Neuron (in vitro differentiated cells): ENCODE measurements around the gene ATP5F1E.
A peak's percentile ranks its signal among the peaks of the same experiment; 100 is the strongest.

Source experiments
- H2AFZ ChIP-seq: one replicate; pipeline ENCODE4 v1.6.1; 2013; ENCODE audit warnings: low read depth, mild to moderate bottlenecking, inconsistent platforms, low read length, moderate library complexity
- H3K27me3 ChIP-seq: one replicate; pipeline ENCODE4 v1.6.1; 2013; ENCODE audit warnings: low read length; ENCODE audit not compliant: insufficient read depth
- H3K36me3 ChIP-seq: one replicate; pipeline ENCODE4 v1.6.1; 2013; ENCODE audit warnings: low read length; ENCODE audit not compliant: insufficient read depth
- H3K4me1 ChIP-seq: one replicate; pipeline ENCODE4 v1.6.1; 2013; ENCODE audit warnings: low read length; ENCODE audit not compliant: insufficient read depth
- H3K4me3 ChIP-seq: 2 replicates; pipeline ENCODE4 v1.5.1; 2013; ENCODE audit warnings: mild to moderate bottlenecking, low read length, moderate library complexity
- H3K9me3 ChIP-seq: one replicate; pipeline ENCODE4 v1.6.1; 2013; ENCODE audit warnings: low read length

ATP5F1E gene

GRCh38 chr20:59039233-59039632 is 7.1 kb upstream of the ATP5F1E start:
- Histone ChIP-seq H3K4me3 (no peak overlapping the region), H3K4me1 (peaks cover 17% of the 10 kb centered on the region), H3K9me3 (peaks cover 3% of the 10 kb centered on the region), H2AFZ (no peak overlapping the region), H3K27me3 (no peaks in the 10 kb centered on the region), H3K36me3 (peaks cover 11% of the 10 kb centered on the region)

- Histone ChIP-seq H3K9me3 (peaks cover 3% of the 10 kb centered on the region), H3K4me3 (no peak overlapping the region), H2AFZ (no peak overlapping the region), H3K27me3 (no peaks in the 10 kb centered on the region), H3K4me1 (peaks cover 19% of the 10 kb centered on the region), H3K36me3 (peaks cover 11% of the 10 kb centered on the region)
These were observed 5.3 kb upstream of the ATP5F1E start for GRCh38 chr20:59037386-59037785.

GRCh38 chr20:59035381-59035780 is 3.2 kb upstream of the ATP5F1E start:
- Histone ChIP-seq H3K4me1 (peaks cover 32% of the 10 kb centered on the region), H3K9me3 (no peaks in the 10 kb centered on the region), H3K27me3 (no peaks in the 10 kb centered on the region), H3K4me3 (no peak overlapping the region), H3K36me3 (peaks cover 13% of the 10 kb centered on the region), H2AFZ (no peak overlapping the region)

GRCh38 chr20:59033616-59034165 is 1.6 kb upstream of the ATP5F1E start:
- Histone ChIP-seq H3K36me3 (peaks cover 28% of the 10 kb centered on the region), H3K4me3 (no peak overlapping the region), H3K4me1 (peaks cover 49% of the 10 kb centered on the region), H3K27me3 (no peaks in the 10 kb centered on the region), H2AFZ (no peak overlapping the region), H3K9me3 (no peaks in the 10 kb centered on the region)

GRCh38 chr20:59033093-59033492 is 958 bp upstream of the ATP5F1E start:
- H2AFZ ChIP-seq = no peak overlapping the region
- peaks cover 34% of the 10 kb centered on the region for H3K36me3 ChIP-seq
- no peaks in the 10 kb centered on the region for H3K9me3 ChIP-seq
- no peaks in the 10 kb centered on the region for H3K27me3 ChIP-seq
- H3K4me1 ChIP-seq = peaks cover 50% of the 10 kb centered on the region
- peak overlapping the region; percentile 71 for H3K4me3 ChIP-seq

GRCh38 chr20:59032713-59033059 is 551 bp upstream of the ATP5F1E start:
- Histone ChIP-seq H2AFZ (peak overlapping the region; percentile 63), H3K27me3 (no peaks in the 10 kb centered on the region), H3K4me3 (peak overlapping the region; percentile 71), H3K4me1 (peaks cover 51% of the 10 kb centered on the region), H3K9me3 (no peaks in the 10 kb centered on the region), H3K36me3 (peaks cover 38% of the 10 kb centered on the region)

- Histone ChIP-seq H3K9me3 (no peaks in the 10 kb centered on the region), H3K4me3 (peak overlapping the region; percentile 71), H2AFZ (peak overlapping the region; percentile 11), H3K4me1 (peaks cover 53% of the 10 kb centered on the region), H3K27me3 (no peaks in the 10 kb centered on the region), H3K36me3 (peaks cover 40% of the 10 kb centered on the region)
These were observed 542 bp downstream of the ATP5F1E start for GRCh38 chr20:59031564-59032022.

GRCh38 chr20:59030911-59031563 is 1.1 kb downstream of the ATP5F1E start:
- no peaks in the 10 kb centered on the region for H3K9me3 ChIP-seq
- H3K4me1 ChIP-seq = peaks cover 59% of the 10 kb centered on the region
- H2AFZ ChIP-seq = no peak overlapping the region
- H3K4me3 ChIP-seq = peak overlapping the region; percentile 71
- no peaks in the 10 kb centered on the region for H3K27me3 ChIP-seq
- peaks cover 39% of the 10 kb centered on the region for H3K36me3 ChIP-seq

- Histone ChIP-seq H2AFZ (no peak overlapping the region), H3K4me3 (peak overlapping the region; percentile 17), H3K4me1 (peaks cover 77% of the 10 kb centered on the region), H3K36me3 (peaks cover 53% of the 10 kb centered on the region), H3K27me3 (no peaks in the 10 kb centered on the region), H3K9me3 (no peaks in the 10 kb centered on the region)
These were observed 3.3 kb downstream of the ATP5F1E start for GRCh38 chr20:59028812-59029211.

- H3K27me3 ChIP-seq = no peaks in the 10 kb centered on the region
- peaks cover 75% of the 10 kb centered on the region for H3K4me1 ChIP-seq
- H3K9me3 ChIP-seq = no peaks in the 10 kb centered on the region
- H2AFZ ChIP-seq = no peak overlapping the region
- H3K36me3 ChIP-seq = peaks cover 62% of the 10 kb centered on the region
- H3K4me3 ChIP-seq = no peak overlapping the region
These were observed 4.3 kb downstream of the ATP5F1E start for GRCh38 chr20:59027741-59028320.

GRCh38 chr20:59026904-59027740 is 5.0 kb downstream of the ATP5F1E start:
- H3K4me1 ChIP-seq = peaks cover 74% of the 10 kb centered on the region
- H3K36me3 ChIP-seq = peaks cover 68% of the 10 kb centered on the region
- H3K27me3 ChIP-seq = no peaks in the 10 kb centered on the region
- no peaks in the 10 kb centered on the region for H3K9me3 ChIP-seq
- H2AFZ ChIP-seq = no peak overlapping the region
- no peak overlapping the region for H3K4me3 ChIP-seq

- no peak overlapping the region for H3K4me3 ChIP-seq
- peaks cover 72% of the 10 kb centered on the region for H3K4me1 ChIP-seq
- H3K36me3 ChIP-seq = peaks cover 67% of the 10 kb centered on the region
- H3K9me3 ChIP-seq = no peaks in the 10 kb centered on the region
- no peak overlapping the region for H2AFZ ChIP-seq
- H3K27me3 ChIP-seq = no peaks in the 10 kb centered on the region
These were observed 6.6 kb downstream of the ATP5F1E start for GRCh38 chr20:59025511-59025910.

GRCh38 chr20:59025086-59025485 is 7.0 kb downstream of the ATP5F1E start:
- Histone ChIP-seq H2AFZ (no peak overlapping the region), H3K36me3 (peaks cover 63% of the 10 kb centered on the region), H3K27me3 (no peaks in the 10 kb centered on the region), H3K9me3 (no peaks in the 10 kb centered on the region), H3K4me3 (no peak overlapping the region), H3K4me1 (peaks cover 68% of the 10 kb centered on the region)
